Measurements from ENCODE around the gene SERPING1. TPM values are rescaled to one million over a fixed set of nuclear protein-coding genes. Genes with fewer than 3 reads are reported as not detected.
"Not testable (repeated sequence)": the region's sequence is repeated elsewhere in the genome, so short reads cannot be mapped to it uniquely, and the experiment has no call there.

SERPING1 gene
- total RNA-seq, 2 donors from 2014 or later, result 166 to 216 TPM

- ATAC-seq, result no peak
- no peaks in the 10 kb centered on the region for H3K36me3 ChIP-seq (replicated peaks in 1 of 2; ENCODE audit: insufficient read depth in 1 of 2, low read depth in 2 of 2)
- H3K9me3 ChIP-seq, result no peaks in the 10 kb centered on the region
- H3K27me3 ChIP-seq, result peaks cover 2 to 26% of the 10 kb centered on the region in 2 donors
- no peak for DNase-seq
- peaks cover 11% of the 10 kb centered on the region for H3K4me1 ChIP-seq
- 60 to 64% methylated on average over 5 of the region's 5 CpGs for WGBS, 2 donors
- H3K27ac ChIP-seq, result no peak overlapping the region
- no peak for TF ChIP-seq POLR2A (IDR thresholded peaks at IDR 0.05)
- no peak for TF ChIP-seq CTCF (IDR thresholded peaks at IDR 0.05)
- no peak overlapping the region for H3K4me3 ChIP-seq
- intact Hi-C loops (cut with DNase I), result no loop called here
Measured at GRCh38 chr11:57650739-57651090, 53.2 kb downstream of the SERPING1 start.

- H3K27me3 ChIP-seq, result peaks cover 2 to 24% of the 10 kb centered on the region in 2 donors
- TF ChIP-seq CTCF (IDR thresholded peaks at IDR 0.05), result no peak
- intact Hi-C loops (cut with DNase I), result no loop called here
- whole genome bisulfite sequencing, 2 donors, result 57 to 65% methylated on average over 7 of the region's 7 CpGs
- H3K9me3 ChIP-seq, result no peaks in the 10 kb centered on the region
- no peak for ATAC-seq
- H3K27ac ChIP-seq, result no peak overlapping the region
- no peak overlapping the region for H3K4me3 ChIP-seq
- no peak for DNase-seq
- H3K36me3 ChIP-seq (replicated peaks in 1 of 2; ENCODE audit: insufficient read depth in 1 of 2, low read depth in 2 of 2), result no peaks in the 10 kb centered on the region
- peaks cover 10% of the 10 kb centered on the region for H3K4me1 ChIP-seq
Measured at GRCh38 chr11:57651408-57651807, 53.9 kb downstream of the SERPING1 start.

GRCh38 chr11:57652230-57652629 lies 54.7 kb downstream of the SERPING1 start:
- H3K4me1 ChIP-seq; H3K4me3 ChIP-seq; intact Hi-C loops (cut with DNase I); H3K27ac ChIP-seq; H3K9me3 ChIP-seq; ATAC-seq; DNase-seq; H3K36me3 ChIP-seq (replicated peaks in 1 of 2; ENCODE audit: insufficient read depth in 1 of 2, low read depth in 2 of 2): not testable (repeated sequence)
- H3K27me3 ChIP-seq, result peaks cover under 1 to 15% of the 10 kb centered on the region in 2 donors
- 68 to 69% methylated on average over 14 of the region's 14 CpGs for WGBS, 2 donors

- H3K4me1 ChIP-seq, result peaks cover 7% of the 10 kb centered on the region
- H3K27me3 ChIP-seq, result peaks cover 0 to 11% of the 10 kb centered on the region in 2 donors
- ATAC-seq, result no peak
- H3K36me3 ChIP-seq (replicated peaks in 1 of 2; ENCODE audit: insufficient read depth in 1 of 2, low read depth in 2 of 2), result no peaks in the 10 kb centered on the region
- H3K9me3 ChIP-seq, result no peaks in the 10 kb centered on the region
- TF ChIP-seq POLR2A (IDR thresholded peaks at IDR 0.05), result no peak
- TF ChIP-seq CTCF (IDR thresholded peaks at IDR 0.05), result no peak
- no peak overlapping the region for H3K27ac ChIP-seq
- intact Hi-C loops (cut with DNase I), result no loop called here
- 63 to 84% methylated on average over 3 of the region's 3 CpGs for WGBS, 2 donors
- H3K4me3 ChIP-seq, result no peak overlapping the region
- DNase-seq, result no peak
Measured at GRCh38 chr11:57652662-57653061, 55.2 kb downstream of the SERPING1 start.

- WGBS, 2 donors, result 35 to 54% methylated on average over 3 of the region's 3 CpGs
- intact Hi-C loops (cut with DNase I), result no loop called here
- no peaks in the 10 kb centered on the region for H3K36me3 ChIP-seq (replicated peaks in 1 of 2; ENCODE audit: insufficient read depth in 1 of 2, low read depth in 2 of 2)
- TF ChIP-seq CTCF (IDR thresholded peaks at IDR 0.05) (no peak), POLR2A (IDR thresholded peaks at IDR 0.05) (no peak)
- H3K4me1 ChIP-seq, result peaks cover 8% of the 10 kb centered on the region
- ATAC-seq (no peak), DNase-seq (no peak)
- H3K4me3 ChIP-seq, result no peak overlapping the region
- H3K9me3 ChIP-seq, result no peaks in the 10 kb centered on the region
- H3K27me3 ChIP-seq, result peaks cover 0 to 7% of the 10 kb centered on the region in 2 donors
- H3K27ac ChIP-seq, result no peak overlapping the region
Measured at GRCh38 chr11:57653163-57653562, 55.7 kb downstream of the SERPING1 start.

All from body of pancreas (tissue), 4 donors.